ENCODE results near the gene POC1A.

DNA sequence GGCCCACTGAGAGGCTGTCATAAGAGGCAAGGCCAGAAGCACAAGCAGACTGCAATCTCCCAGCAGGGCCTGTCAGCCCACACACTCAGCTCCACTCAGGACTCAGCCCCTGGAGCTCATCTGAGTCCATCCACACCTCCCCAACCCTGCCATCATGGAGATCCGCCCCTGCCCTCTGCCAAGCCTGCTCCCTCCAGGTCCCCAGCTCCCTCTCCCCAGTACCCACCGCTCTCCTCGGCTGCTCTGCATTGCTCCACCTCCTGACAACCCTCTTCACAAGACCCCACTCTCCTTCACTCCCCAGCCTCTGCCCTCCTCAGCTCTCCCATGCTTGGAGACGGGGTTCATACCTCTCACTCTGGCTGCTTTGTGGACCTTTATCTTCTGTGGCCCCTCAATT, 11.1 kb downstream of the POC1A start:
- no peak for TF ChIP-seq BHLHE40 (IDR thresholded peaks at IDR 0.05; ENCODE audit: borderline replicate concordance)
- no peak for TF ChIP-seq TARDBP (IDR thresholded peaks at IDR 0.05)
- no peak for TF ChIP-seq FOXA1 (IDR thresholded peaks at IDR 0.05)
- TF ChIP-seq, protein P1, sequence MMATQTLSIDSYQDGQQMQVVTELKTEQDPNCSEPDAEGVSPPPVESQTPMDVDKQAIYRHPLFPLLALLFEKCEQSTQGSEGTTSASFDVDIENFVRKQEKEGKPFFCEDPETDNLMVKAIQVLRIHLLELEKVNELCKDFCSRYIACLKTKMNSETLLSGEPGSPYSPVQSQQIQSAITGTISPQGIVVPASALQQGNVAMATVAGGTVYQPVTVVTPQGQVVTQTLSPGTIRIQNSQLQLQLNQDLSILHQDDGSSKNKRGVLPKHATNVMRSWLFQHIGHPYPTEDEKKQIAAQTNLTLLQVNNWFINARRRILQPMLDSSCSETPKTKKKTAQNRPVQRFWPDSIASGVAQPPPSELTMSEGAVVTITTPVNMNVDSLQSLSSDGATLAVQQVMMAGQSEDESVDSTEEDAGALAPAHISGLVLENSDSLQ (IDR thresholded peaks at IDR 0.05): no peak
- TF ChIP-seq ELF4 (IDR thresholded peaks at IDR 0.05): no peak
- TF ChIP-seq NFRKB (IDR thresholded peaks at IDR 0.05): no peak
- no peak for TF ChIP-seq ARNT (IDR thresholded peaks at IDR 0.05)
- no peak for TF ChIP-seq HDGF (IDR thresholded peaks at IDR 0.05; ENCODE audit: borderline replicate concordance)
- TF ChIP-seq ZNF384 (IDR thresholded peaks at IDR 0.05): no peak
- TF ChIP-seq FOXK2 (IDR thresholded peaks at IDR 0.05): no peak
- TF ChIP-seq SUZ12 (IDR thresholded peaks at IDR 0.05): no peak

Measured in HEK293T (cell line).